ENCODE measurements around the gene AGPAT3. TPM values are rescaled to one million over a fixed set of nuclear protein-coding genes. Genes with fewer than 3 reads are reported as not detected.

AGPAT3 gene
- total and polyA plus RNA-seq, 10 of the 15 experiments (the other 5 are each of a cell fraction or from before 2014, with no cell fraction given) = 1.2 to 110 (median 30.8) TPM

DNA sequence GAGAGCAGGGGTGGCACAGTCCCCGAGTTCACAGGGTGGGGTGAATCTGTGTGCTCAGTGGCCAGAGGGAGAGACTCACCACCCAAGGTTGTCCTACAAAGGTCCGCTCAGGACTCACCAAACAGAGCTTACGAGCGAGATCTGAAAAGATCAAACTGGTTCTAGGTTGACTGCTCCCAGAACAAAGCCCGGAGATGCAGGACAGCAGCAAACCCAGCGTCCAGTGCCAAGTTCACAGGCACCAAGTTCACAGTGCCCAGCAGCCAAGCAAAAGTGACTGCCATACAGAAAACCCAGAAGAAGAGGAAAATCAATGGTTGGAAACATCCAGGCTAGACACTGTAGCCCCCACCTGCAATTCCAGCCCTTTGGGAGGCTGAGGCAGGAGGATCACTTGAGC, 35.7 kb downstream of the AGPAT3 start:
- ChIA-PET SMC1A (ENCODE audit: uncharacterized antibody, unreplicated experiment) (interaction anchor here (0.7 kb wide), 1 partner anchor 18 kb away, joined by 3 read pairs; no protein-coding TSS in a partner anchor), CTCF (interaction anchor here (0.6 kb wide), 1 partner anchor 136 kb away, joined by 3 read pairs; no protein-coding TSS in a partner anchor), POLR2A (interaction anchor here (0.7 kb wide), 1 partner anchor 53 kb away, joined by 5 read pairs; no protein-coding TSS in a partner anchor), RAD21 (ENCODE audit: unreplicated experiment) (interaction anchor here (0.6 kb wide), 1 partner anchor 172 kb away, joined by 3 read pairs; no protein-coding TSS in a partner anchor)
- intact Hi-C loops (cut with micrococcal nuclease; ENCODE audit: unreplicated experiment) = no loop called here
- no peak for ATAC-seq
- in situ Hi-C loops (cut with MboI) = no loop called here
- Histone ChIP-seq H3K79me2 (ENCODE audit: control insufficient read depth, insufficient read depth, low read length) (peaks cover 38% of the 10 kb centered on the region), H3K4me3 (no peak overlapping the region), H3K4me2 (ENCODE audit: control insufficient read depth, insufficient read depth) (no peak overlapping the region), H3K36me3 (ENCODE audit: control insufficient read depth in 2 of 2, insufficient read depth in 2 of 2, low read length in 1 of 2) (peaks cover 10 to 11% of the 10 kb centered on the region in 2 experiments; a peak in 3 of 4 replicates), H3K9me3 (replicated peaks; ENCODE audit: control insufficient read depth, insufficient read depth, low read length) (no peaks in the 10 kb centered on the region; the same call in 2 of the 3 replicates), H3K27me3 (replicated peaks in 1 of 2; ENCODE audit: control insufficient read depth in 2 of 2, insufficient read depth in 2 of 2, low read length in 1 of 2) (no peaks in the 10 kb centered on the region), H3K9ac (ENCODE audit: control insufficient read depth, insufficient read depth, low read length) (no peak overlapping the region), H3K27ac (ENCODE audit: control insufficient read depth, insufficient read depth) (no peak overlapping the region), H2AFZ (ENCODE audit: control insufficient read depth, low read depth, low read length) (no peak overlapping the region), H4K20me1 (ENCODE audit: control insufficient read depth, insufficient read depth) (no peaks in the 10 kb centered on the region; the same call in 1 of the 2 replicates), H3K4me1 (ENCODE audit: control insufficient read depth, insufficient read depth, low read length) (no peaks in the 10 kb centered on the region)
- FAIRE-seq = no peak
- WGBS (ENCODE audit: insufficient coverage, insufficient replicate concordance, low lambda C conversion rate, missing lambda C conversion rate) = 98% methylated on average over 6 of the region's 6 CpGs
- TF ChIP-seq NFIC (IDR thresholded peaks at IDR 0.05; ENCODE audit: low read depth, low read length) (no peak), ETV6 (conservative IDR thresholded peaks at IDR 0.05 in 1 of 2, IDR thresholded peaks at IDR 0.05 in 1 of 2; ENCODE audit: borderline replicate concordance in 1 of 2, low read depth in 1 of 2) (no peak)
- BruUV-seq (replicated peaks) = no TSS peak
- DNase-seq (ENCODE audit: low read depth, low spot score) = no peak

DNA sequence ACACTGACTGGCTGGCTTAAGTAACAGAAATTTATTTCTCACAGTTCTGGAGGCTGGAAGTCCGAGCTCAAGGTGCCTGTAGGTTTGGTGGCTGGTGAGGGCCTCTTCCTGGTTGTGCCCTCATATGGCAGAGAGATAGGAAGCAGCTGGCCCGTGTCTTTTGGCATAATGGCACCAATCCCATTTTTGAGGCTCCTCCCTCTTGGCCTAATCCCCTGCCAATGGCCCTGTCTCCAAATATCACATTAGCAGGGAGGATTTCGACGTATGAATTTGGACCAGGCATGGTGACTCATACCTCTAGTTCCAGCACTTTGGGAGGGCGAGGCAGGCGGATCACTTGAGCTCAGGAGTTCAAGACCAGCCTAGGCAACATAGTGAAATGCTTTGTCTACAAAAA, 37.4 kb downstream of the AGPAT3 start:
- no TSS peak for BruUV-seq (replicated peaks)
- Histone ChIP-seq H4K20me1 (ENCODE audit: control insufficient read depth, insufficient read depth) (no peaks in the 10 kb centered on the region; the same call in 1 of the 2 replicates), H3K36me3 (ENCODE audit: control insufficient read depth in 2 of 2, insufficient read depth in 2 of 2, low read length in 1 of 2) (peaks cover 14 to 17% of the 10 kb centered on the region in 2 experiments), H3K4me1 (ENCODE audit: control insufficient read depth, insufficient read depth, low read length) (no peaks in the 10 kb centered on the region), H3K9me3 (replicated peaks; ENCODE audit: control insufficient read depth, insufficient read depth, low read length) (no peaks in the 10 kb centered on the region; the same call in 2 of the 3 replicates), H3K27me3 (replicated peaks in 1 of 2; ENCODE audit: control insufficient read depth in 2 of 2, insufficient read depth in 2 of 2, low read length in 1 of 2) (no peaks in the 10 kb centered on the region), H3K27ac (ENCODE audit: control insufficient read depth, insufficient read depth) (no peak overlapping the region), H3K79me2 (ENCODE audit: control insufficient read depth, insufficient read depth, low read length) (peaks cover 30% of the 10 kb centered on the region), H3K9ac (ENCODE audit: control insufficient read depth, insufficient read depth, low read length) (no peak overlapping the region), H2AFZ (ENCODE audit: control insufficient read depth, low read depth, low read length) (no peak overlapping the region), H3K4me3 (no peak overlapping the region), H3K4me2 (ENCODE audit: control insufficient read depth, insufficient read depth) (no peak overlapping the region)
- CTCF ChIA-PET = no interaction called here
- FAIRE-seq (no peak), ATAC-seq (no peak), DNase-seq (ENCODE audit: low read depth, low spot score) (no peak)
- RAD21 ChIA-PET (ENCODE audit: unreplicated experiment) = no interaction called here
- POLR2A ChIA-PET = no interaction called here
- in situ Hi-C loops (cut with MboI) = no loop called here
- no peak for TF ChIP-seq ESRRA (IDR thresholded peaks at IDR 0.05; ENCODE audit: low read length)
- TF ChIP-seq RELA (IDR thresholded peaks at IDR 0.05; ENCODE audit: borderline replicate concordance, partially characterized antibody) = no peak
- WGBS (ENCODE audit: insufficient coverage, insufficient replicate concordance, low lambda C conversion rate, missing lambda C conversion rate) = 70% methylated on average over 6 of the region's 6 CpGs
- SMC1A ChIA-PET (ENCODE audit: uncharacterized antibody, unreplicated experiment) = interaction anchor here (0.7 to 1.1 kb wide), 2 partner anchors 10 to 16 kb away, joined by 3 read pairs; no protein-coding TSS in a partner anchor
- intact Hi-C loops (cut with micrococcal nuclease; ENCODE audit: unreplicated experiment) = no loop called here
